OCI-LY1 (cell line): ENCODE results near the gene STAC2.

Experiments
- H2AFZ ChIP-seq: fragments of 200-600 bp; sonication (generic), shearing (Covaris generic); 2 replicates; pipeline ENCODE4 v1.6.0; 2014; ENCODE audit warnings: antibody characterized with exemption, mild to moderate bottlenecking, low read length
- H3F3A ChIP-seq: fragments of 200-600 bp; sonication (generic), shearing (Covaris generic); 2 replicates; pipeline ENCODE4 v1.6.0; 2014; ENCODE audit warnings: mild to moderate bottlenecking, antibody characterized with exemption, low read length, moderate library complexity; ENCODE audit not compliant: insufficient read depth
- H3K27ac ChIP-seq: fragments of 200-600 bp; sonication (generic); 2 replicates; pipeline ENCODE4 v1.5.1; 2014; ENCODE audit warnings: low read length, mixed run types, mild to moderate bottlenecking, low read depth; ENCODE audit not compliant: poor library complexity, severe bottlenecking
- H3K27me3 ChIP-seq: fragments of 200-600 bp; sonication (generic); 2 replicates; pipeline ENCODE4 v1.6.0; 2014; ENCODE audit warnings: antibody characterized with exemption, mild to moderate bottlenecking, low read length, moderate library complexity; ENCODE audit not compliant: insufficient read depth
- H3K36me3 ChIP-seq: fragments of 200-600 bp; sonication (generic); 2 replicates; pipeline ENCODE4 v1.6.1; 2014; ENCODE audit warnings: mild to moderate bottlenecking, antibody characterized with exemption, low read length, moderate library complexity, mixed read lengths; ENCODE audit not compliant: insufficient read depth
- H3K4me1 ChIP-seq: fragments of 200-600 bp; sonication (generic); 2 replicates; pipeline ENCODE4 v1.5.1; 2014; ENCODE audit warnings: mild to moderate bottlenecking, low read length, moderate library complexity; ENCODE audit not compliant: insufficient read depth, severe bottlenecking
- H3K4me2 ChIP-seq: fragments of 200-600 bp; sonication (generic), shearing (Covaris generic); 2 replicates; pipeline ENCODE4 v1.6.1; 2014; ENCODE audit warnings: low read length
- H3K4me3 ChIP-seq: fragments of 200-600 bp; sonication (generic); 2 replicates; pipeline ENCODE4 v1.5.1; 2014; ENCODE audit warnings: low read length, low read depth, mild to moderate bottlenecking, mixed read lengths; ENCODE audit not compliant: poor library complexity, severe bottlenecking
- H3K79me2 ChIP-seq: fragments of 200-600 bp; shearing (Covaris generic); 2 replicates; pipeline ENCODE4 v1.6.1; 2016; ENCODE audit warnings: mixed run types, low read length, mixed read lengths; ENCODE audit not compliant: insufficient read depth
- H3K9ac ChIP-seq: fragments of 200-600 bp; sonication (generic), shearing (Covaris generic); 2 replicates; pipeline ENCODE4 v1.6.1; 2014; ENCODE audit warnings: mild to moderate bottlenecking, low read length, mixed read lengths
- H3K9me2 ChIP-seq: fragments of 200-600 bp; sonication (generic), shearing (Covaris generic); 2 replicates; pipeline ENCODE4 v1.6.1; 2014; ENCODE audit warnings: low read depth, mild to moderate bottlenecking, low read length, mixed read lengths
- H3K9me3 ChIP-seq: fragments of 200-600 bp; shearing (Covaris generic); 2 replicates; pipeline ENCODE4 v1.6.1; 2014; ENCODE audit warnings: low read length, mixed read lengths
- H4K20me1 ChIP-seq: fragments of 200-600 bp; sonication (generic), shearing (Covaris generic); 2 replicates; pipeline ENCODE4 v1.6.0; 2016; ENCODE audit warnings: mild to moderate bottlenecking, low read length; ENCODE audit not compliant: insufficient read depth
- EZH2 ChIP-seq: fragments of 200-600 bp; sonication (generic), shearing (Covaris generic); IDR thresholded peaks from 2 replicates; pipeline ENCODE4 v1.8.0; 2017; ENCODE audit warnings: borderline replicate concordance, mixed run types, mild to moderate bottlenecking, antibody characterized with exemption, low read length, moderate library complexity, mixed read lengths
- TF ChIP-seq, protein P1 (sequence below): fragments of 200-600 bp; sonication (generic), shearing (Covaris generic); IDR thresholded peaks from 2 replicates; pipeline ENCODE4 v1.5.1; 2017; ENCODE audit warnings: mild to moderate bottlenecking, antibody characterized with exemption, low read length, moderate library complexity, mixed read lengths

The STAC2 gene

DNA sequence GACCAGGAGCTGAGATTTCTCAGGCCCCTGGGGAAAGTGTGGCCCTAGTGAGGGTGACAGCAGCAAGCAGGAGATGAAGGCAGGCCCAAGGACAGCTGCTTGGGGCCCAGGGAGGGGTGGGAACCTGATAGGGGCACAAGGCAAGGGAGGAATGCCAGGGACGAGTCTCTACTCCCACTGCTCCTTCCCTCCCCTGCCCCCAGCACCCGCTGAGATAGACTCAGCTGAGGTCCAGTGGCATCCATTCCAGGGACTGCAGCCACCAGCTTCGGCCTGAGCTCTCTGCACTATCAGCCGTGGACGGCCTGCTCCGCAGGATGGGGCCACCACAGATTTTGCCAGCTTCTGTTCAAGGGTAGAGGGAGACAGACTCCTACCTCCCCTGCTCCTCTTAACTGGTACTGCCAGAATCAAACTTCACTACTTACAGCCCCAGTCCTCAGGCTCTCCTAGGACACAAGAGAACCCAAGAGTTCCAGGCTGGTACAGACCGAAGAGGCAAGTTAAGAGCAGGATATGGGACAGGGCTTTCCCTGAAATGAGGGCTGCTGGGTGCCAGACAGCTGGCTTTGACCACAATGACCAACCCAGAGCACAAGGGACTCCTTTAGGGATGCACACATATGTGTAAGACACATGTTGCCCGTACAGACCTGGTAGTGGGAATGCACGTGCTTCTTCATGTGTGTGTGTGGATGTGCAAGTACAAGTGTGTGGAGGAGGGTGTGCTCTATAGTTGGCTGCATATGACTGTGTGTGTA lies 33.8 kb downstream of the STAC2 start:
- Histone ChIP-seq H3K9me3 (no peaks in the 10 kb centered on the region), H3K27ac (no peak overlapping the region), H3K9ac (no peak overlapping the region), H4K20me1 (no peaks in the 10 kb centered on the region), H3K4me2 (no peak overlapping the region), H3K36me3 (peaks cover 54% of the 10 kb centered on the region), H3K4me3 (no peak overlapping the region), H3F3A (0 out of 2 replicates have a peak, but pooled peaks cover 2% of the 10 kb centered on the region), H3K9me2 (no peaks in the 10 kb centered on the region), H3K79me2 (no peaks in the 10 kb centered on the region), H2AFZ (no peak overlapping the region), H3K4me1 (peaks cover 18% of the 10 kb centered on the region), H3K27me3 (no peaks in the 10 kb centered on the region)
- TF ChIP-seq, protein P1, sequence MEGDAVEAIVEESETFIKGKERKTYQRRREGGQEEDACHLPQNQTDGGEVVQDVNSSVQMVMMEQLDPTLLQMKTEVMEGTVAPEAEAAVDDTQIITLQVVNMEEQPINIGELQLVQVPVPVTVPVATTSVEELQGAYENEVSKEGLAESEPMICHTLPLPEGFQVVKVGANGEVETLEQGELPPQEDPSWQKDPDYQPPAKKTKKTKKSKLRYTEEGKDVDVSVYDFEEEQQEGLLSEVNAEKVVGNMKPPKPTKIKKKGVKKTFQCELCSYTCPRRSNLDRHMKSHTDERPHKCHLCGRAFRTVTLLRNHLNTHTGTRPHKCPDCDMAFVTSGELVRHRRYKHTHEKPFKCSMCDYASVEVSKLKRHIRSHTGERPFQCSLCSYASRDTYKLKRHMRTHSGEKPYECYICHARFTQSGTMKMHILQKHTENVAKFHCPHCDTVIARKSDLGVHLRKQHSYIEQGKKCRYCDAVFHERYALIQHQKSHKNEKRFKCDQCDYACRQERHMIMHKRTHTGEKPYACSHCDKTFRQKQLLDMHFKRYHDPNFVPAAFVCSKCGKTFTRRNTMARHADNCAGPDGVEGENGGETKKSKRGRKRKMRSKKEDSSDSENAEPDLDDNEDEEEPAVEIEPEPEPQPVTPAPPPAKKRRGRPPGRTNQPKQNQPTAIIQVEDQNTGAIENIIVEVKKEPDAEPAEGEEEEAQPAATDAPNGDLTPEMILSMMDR: no peak
- TF ChIP-seq EZH2: no peak

DNA sequence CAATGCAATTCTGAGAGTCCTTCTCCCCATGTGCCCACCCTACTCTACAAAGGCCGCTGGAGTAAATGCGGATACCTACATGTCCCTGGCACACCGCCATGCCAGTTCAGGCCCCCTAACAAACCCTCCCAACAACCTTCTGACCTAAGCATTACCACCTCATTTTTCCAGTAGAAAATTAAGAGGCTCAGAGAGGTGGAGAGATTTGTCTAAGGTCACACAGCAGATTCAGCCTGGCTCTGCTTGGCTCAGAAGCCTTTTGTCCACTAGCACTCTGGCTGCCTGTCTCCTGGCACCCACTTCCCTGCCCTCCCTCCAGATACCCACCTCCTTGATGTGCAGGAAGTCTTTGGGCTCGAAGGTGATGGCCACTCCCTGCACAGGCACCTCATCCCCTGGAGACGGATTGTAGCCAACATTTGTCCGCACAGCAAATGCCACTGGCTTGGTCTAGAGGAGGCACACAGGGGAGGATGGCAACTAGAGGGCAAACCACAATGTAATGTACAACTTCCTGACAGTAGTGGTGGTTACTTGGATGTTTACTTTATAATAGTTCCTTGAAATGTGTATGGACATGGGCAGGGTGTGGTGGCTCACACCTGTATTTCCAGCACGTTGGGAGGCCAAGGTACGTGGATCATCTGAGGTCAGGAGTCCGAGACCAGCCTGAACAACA lies 38.5 kb downstream of the STAC2 start:
- Histone ChIP-seq H3K27ac (no peak overlapping the region), H3F3A (no peaks in the 10 kb centered on the region), H3K36me3 (peaks cover 67% of the 10 kb centered on the region), H3K9me3 (no peaks in the 10 kb centered on the region), H3K4me1 (no peaks in the 10 kb centered on the region), H4K20me1 (no peaks in the 10 kb centered on the region), H3K4me3 (no peak overlapping the region), H3K9ac (no peak overlapping the region), H3K27me3 (no peaks in the 10 kb centered on the region), H3K79me2 (no peaks in the 10 kb centered on the region), H3K4me2 (no peak overlapping the region), H3K9me2 (no peaks in the 10 kb centered on the region), H2AFZ (no peak overlapping the region)
- TF ChIP-seq, protein P1: no peak

DNA sequence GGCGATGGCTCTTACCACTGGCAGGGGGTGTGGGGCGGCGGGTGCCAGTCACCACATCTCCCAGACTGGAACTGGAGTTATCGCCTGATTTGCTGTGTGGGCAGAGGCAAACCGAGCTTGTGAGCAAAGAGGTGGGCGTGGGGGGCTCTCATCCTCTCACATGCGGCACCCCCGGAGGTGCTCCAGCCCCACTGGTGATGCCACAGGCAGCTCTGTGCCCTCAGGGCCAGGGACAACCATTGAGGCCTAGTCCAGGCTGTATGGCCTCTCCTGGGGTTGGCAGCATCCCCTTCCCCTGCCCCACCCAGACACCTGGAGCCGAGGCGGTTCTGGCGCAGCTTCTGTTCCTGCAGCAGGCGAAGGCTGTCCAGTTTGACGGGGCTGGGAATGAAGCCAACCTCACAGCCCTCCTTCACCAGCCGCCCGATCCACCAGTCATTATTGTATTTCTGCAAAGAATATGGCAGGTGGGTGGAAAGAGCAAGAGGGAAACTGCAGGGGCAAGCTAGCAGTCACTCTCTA lies 39.2 kb downstream of the STAC2 start:
- no peaks in the 10 kb centered on the region for H3K9me3 ChIP-seq
- peaks cover 64% of the 10 kb centered on the region for H3K36me3 ChIP-seq
- H3K27me3 ChIP-seq: no peaks in the 10 kb centered on the region
- no peaks in the 10 kb centered on the region for H3F3A ChIP-seq
- no peak overlapping the region for H2AFZ ChIP-seq
- no peaks in the 10 kb centered on the region for H3K9me2 ChIP-seq
- no peak overlapping the region for H3K4me2 ChIP-seq
- TF ChIP-seq, protein P1: no peak
- TF ChIP-seq EZH2: no peak
- H4K20me1 ChIP-seq: no peaks in the 10 kb centered on the region
- H3K4me1 ChIP-seq: no peaks in the 10 kb centered on the region
- no peaks in the 10 kb centered on the region for H3K79me2 ChIP-seq
- no peak overlapping the region for H3K9ac ChIP-seq
- no peak overlapping the region for H3K27ac ChIP-seq
- H3K4me3 ChIP-seq: no peak overlapping the region
